Measurements from ENCODE around the gene LMF1. TPM values are rescaled to one million over a fixed set of nuclear protein-coding genes. Genes with fewer than 3 reads are reported as not detected.

LMF1 gene
- polyA plus RNA-seq, 1 donor (not counting 4 experiments of a cell fraction or from before 2014, with no cell fraction given), result 3.1 TPM

DNA sequence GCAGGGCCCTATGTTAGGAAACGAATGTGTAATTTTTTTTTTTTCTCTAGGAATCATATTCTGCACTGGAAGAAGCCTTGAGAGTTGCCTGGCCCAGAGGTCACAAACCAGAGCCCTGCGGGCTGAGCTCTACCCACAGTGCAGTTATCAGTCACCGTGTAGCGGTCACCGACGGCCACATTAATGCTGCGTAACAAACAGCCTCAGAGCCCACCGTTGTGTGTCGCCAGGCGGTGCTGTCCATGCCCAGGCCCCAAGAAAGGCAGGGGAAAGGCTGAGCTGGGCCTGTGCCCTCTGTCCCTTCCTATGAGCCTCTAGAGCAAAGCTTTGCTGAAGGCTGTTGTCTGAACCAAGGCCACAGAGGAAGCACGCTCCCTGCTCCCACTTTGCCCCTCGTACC lies 4.5 kb upstream of the LMF1 start:
- dilution Hi-C loops (cut with MboI; ENCODE audit: extremely low pct_ligation_motif_present, low sequenced_read_pairs), result no loop called here
- no peaks in the 10 kb centered on the region for H3K9me1 ChIP-seq (ENCODE audit: control insufficient read depth, extremely low read depth, insufficient read depth, low read length)
- no peaks in the 10 kb centered on the region for H3K79me2 ChIP-seq (ENCODE audit: control insufficient read depth, insufficient read depth, low read length)
- no peak overlapping the region for H3K4me2 ChIP-seq (ENCODE audit: control insufficient read depth, extremely low read depth, insufficient read depth, low read depth, low read length)
- H4K20me1 ChIP-seq (ENCODE audit: control insufficient read depth, extremely low read depth, insufficient read depth, low read length), result no peaks in the 10 kb centered on the region
- DNase-seq (ENCODE audit: low read depth, low spot score), result no peak
- H3K9ac ChIP-seq (ENCODE audit: control insufficient read depth, extremely low read depth, insufficient read depth, low read length), result no peak overlapping the region
- H3K27ac ChIP-seq (ENCODE audit: control insufficient read depth, insufficient read depth, low read length), result no peak overlapping the region
- no peak overlapping the region for H3K4me3 ChIP-seq (ENCODE audit: control insufficient read depth in 2 of 3, extremely low read depth in 1 of 3, insufficient read depth in 2 of 3, low read depth in 1 of 3, low read length in 3 of 3)
- H3K27me3 ChIP-seq (ENCODE audit: control insufficient read depth, extremely low read depth, insufficient read depth, low read length), result peaks cover 25% of the 10 kb centered on the region
- no peak overlapping the region for H2AFZ ChIP-seq (ENCODE audit: control insufficient read depth, low read length)
- TF ChIP-seq, protein P1, sequence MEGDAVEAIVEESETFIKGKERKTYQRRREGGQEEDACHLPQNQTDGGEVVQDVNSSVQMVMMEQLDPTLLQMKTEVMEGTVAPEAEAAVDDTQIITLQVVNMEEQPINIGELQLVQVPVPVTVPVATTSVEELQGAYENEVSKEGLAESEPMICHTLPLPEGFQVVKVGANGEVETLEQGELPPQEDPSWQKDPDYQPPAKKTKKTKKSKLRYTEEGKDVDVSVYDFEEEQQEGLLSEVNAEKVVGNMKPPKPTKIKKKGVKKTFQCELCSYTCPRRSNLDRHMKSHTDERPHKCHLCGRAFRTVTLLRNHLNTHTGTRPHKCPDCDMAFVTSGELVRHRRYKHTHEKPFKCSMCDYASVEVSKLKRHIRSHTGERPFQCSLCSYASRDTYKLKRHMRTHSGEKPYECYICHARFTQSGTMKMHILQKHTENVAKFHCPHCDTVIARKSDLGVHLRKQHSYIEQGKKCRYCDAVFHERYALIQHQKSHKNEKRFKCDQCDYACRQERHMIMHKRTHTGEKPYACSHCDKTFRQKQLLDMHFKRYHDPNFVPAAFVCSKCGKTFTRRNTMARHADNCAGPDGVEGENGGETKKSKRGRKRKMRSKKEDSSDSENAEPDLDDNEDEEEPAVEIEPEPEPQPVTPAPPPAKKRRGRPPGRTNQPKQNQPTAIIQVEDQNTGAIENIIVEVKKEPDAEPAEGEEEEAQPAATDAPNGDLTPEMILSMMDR (optimal IDR thresholded peaks at IDR 0.05 in 1 of 3, IDR thresholded peaks at IDR 0.05 in 1 of 3, conservative IDR thresholded peaks at IDR 0.05 in 1 of 3; ENCODE audit: extremely low read depth in 1 of 3, insufficient read depth in 2 of 3, low read length in 3 of 3), result no peak
- no peak for TF ChIP-seq EZH2 (IDR thresholded peaks at IDR 0.05; ENCODE audit: low read length)
- no peaks in the 10 kb centered on the region for H3K36me3 ChIP-seq (ENCODE audit: control insufficient read depth in 2 of 2, extremely low read depth in 1 of 2, insufficient read depth in 2 of 2, low read length in 2 of 2)
- H3K9me3 ChIP-seq (ENCODE audit: control insufficient read depth, low read depth, low read length), result peaks cover 2% of the 10 kb centered on the region
- no peaks in the 10 kb centered on the region for H3K4me1 ChIP-seq (ENCODE audit: control insufficient read depth, extremely low read depth, insufficient read depth, low read length)
- FAIRE-seq, result no peak

DNA sequence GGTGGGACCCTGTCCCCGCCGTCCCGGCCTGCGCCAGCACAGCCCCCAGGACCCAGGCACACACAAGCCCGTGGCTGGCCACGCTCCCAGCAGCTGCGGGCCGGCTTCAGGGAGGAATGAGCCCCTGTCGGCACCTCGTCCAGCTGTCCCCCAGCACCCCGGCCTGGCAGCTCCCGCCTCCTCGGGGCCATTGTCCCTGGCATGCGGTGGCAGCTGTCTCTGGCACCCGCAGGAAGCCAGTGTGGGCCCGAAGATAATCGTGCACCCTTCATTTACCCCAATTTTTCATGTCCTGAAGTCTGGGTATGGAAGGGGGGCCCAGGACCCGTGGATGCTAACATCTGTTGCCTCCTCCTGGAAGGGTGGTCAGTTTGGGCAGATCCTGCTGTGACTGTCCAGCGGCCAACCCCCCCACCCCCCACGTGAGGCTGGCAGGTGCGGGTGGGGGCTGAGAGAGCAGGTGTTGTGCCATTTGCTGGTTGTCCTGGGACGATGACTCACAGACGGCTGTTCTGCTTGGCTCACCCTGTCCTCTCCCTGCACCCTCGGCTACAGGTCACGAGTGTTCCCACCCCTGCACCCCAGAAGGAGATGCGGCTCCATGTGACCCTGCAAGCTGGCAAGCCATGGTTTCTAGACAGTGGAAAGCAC lies 4.0 kb upstream of the LMF1 start:
- H2AFZ ChIP-seq (ENCODE audit: control insufficient read depth, low read length), result no peak overlapping the region
- H3K36me3 ChIP-seq (ENCODE audit: control insufficient read depth in 2 of 2, extremely low read depth in 1 of 2, insufficient read depth in 2 of 2, low read length in 2 of 2), result no peaks in the 10 kb centered on the region
- no peaks in the 10 kb centered on the region for H4K20me1 ChIP-seq (ENCODE audit: control insufficient read depth, extremely low read depth, insufficient read depth, low read length)
- H3K4me3 ChIP-seq (ENCODE audit: control insufficient read depth in 2 of 3, extremely low read depth in 1 of 3, insufficient read depth in 2 of 3, low read depth in 1 of 3, low read length in 3 of 3), result no peak overlapping the region
- DNase-seq (ENCODE audit: low read depth, low spot score) (no peak), FAIRE-seq (no peak)
- peaks cover 4% of the 10 kb centered on the region for H3K4me1 ChIP-seq (ENCODE audit: control insufficient read depth, extremely low read depth, insufficient read depth, low read length)
- H3K9me1 ChIP-seq (ENCODE audit: control insufficient read depth, extremely low read depth, insufficient read depth, low read length), result no peaks in the 10 kb centered on the region
- H3K9me3 ChIP-seq (ENCODE audit: control insufficient read depth, low read depth, low read length), result peaks cover 2% of the 10 kb centered on the region
- H3K4me2 ChIP-seq (ENCODE audit: control insufficient read depth, extremely low read depth, insufficient read depth, low read depth, low read length), result no peak overlapping the region
- H3K27ac ChIP-seq (ENCODE audit: control insufficient read depth, insufficient read depth, low read length), result no peak overlapping the region
- H3K79me2 ChIP-seq (ENCODE audit: control insufficient read depth, insufficient read depth, low read length), result no peaks in the 10 kb centered on the region
- dilution Hi-C loops (cut with MboI; ENCODE audit: extremely low pct_ligation_motif_present, low sequenced_read_pairs), result no loop called here
- no peak overlapping the region for H3K9ac ChIP-seq (ENCODE audit: control insufficient read depth, extremely low read depth, insufficient read depth, low read length)
- peaks cover 20% of the 10 kb centered on the region for H3K27me3 ChIP-seq (ENCODE audit: control insufficient read depth, extremely low read depth, insufficient read depth, low read length)
- no peak for TF ChIP-seq EZH2 (IDR thresholded peaks at IDR 0.05; ENCODE audit: low read length)
- TF ChIP-seq, protein P1 (optimal IDR thresholded peaks at IDR 0.05 in 1 of 3, IDR thresholded peaks at IDR 0.05 in 1 of 3, conservative IDR thresholded peaks at IDR 0.05 in 1 of 3; ENCODE audit: extremely low read depth in 1 of 3, insufficient read depth in 2 of 3, low read length in 3 of 3), result no peak

Data from keratinocyte (primary cell).